ENCODE measurements around the gene RHCG. TPM values are rescaled to one million over a fixed set of nuclear protein-coding genes. Genes with fewer than 3 reads are reported as not detected.

Gene RHCG
- total RNA-seq, 1 experiment from 2014 or later: not detected

- DNase-seq (ENCODE audit: low read depth): no peak
These were observed 6.6 kb upstream of the RHCG start for GRCh38 chr15:89502867-89503595.

- no peak for DNase-seq (ENCODE audit: low read depth)
These were observed 5.3 kb upstream of the RHCG start for GRCh38 chr15:89501646-89502045.

DNA sequence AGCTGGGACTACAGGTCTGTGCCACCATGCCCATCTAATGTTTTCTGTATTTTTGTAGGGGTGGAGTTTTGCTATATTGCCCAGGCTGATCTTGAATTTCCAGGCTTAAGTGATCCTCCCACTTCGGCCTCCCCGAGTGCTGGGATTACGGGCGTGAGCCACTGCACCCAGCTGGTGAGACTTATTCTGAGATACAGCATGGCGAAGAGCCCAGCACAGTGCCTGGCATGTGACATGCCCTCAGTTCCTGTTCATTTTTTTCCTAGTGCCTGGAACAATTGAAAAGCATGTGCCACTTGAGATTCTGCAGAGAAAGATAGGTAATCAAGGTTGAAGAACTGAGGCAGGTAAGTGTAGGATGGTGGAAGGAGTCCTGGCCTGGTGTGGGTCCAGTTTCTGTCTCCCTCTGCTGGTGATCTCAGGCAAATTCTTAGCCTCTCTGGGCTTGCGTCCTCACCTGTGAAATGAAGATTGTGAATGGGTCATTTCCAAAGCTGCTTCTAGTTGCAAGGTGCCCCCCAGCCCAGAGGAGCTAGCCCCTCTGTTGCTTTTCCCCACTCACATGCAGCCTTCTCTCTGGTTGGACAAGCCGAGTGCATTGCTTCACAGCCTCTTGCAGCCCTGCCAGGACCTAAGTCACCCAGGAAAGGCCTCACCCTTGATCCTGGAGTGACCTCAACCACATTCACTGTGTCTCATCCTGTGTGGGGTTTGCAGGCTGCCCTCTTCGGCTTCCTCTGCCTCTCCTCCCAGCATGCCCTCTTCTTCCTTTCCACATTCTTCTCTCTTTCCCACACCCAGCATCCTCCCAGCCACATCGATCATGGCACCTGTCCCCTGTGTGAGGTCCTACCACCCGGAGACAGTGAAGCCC, 4.3 kb upstream of the RHCG start:
- no peak for DNase-seq (ENCODE audit: low read depth)

GRCh38 chr15:89499156-89499555, 2.8 kb upstream of the RHCG start:
- DNase-seq (ENCODE audit: low read depth): no peak

DNA sequence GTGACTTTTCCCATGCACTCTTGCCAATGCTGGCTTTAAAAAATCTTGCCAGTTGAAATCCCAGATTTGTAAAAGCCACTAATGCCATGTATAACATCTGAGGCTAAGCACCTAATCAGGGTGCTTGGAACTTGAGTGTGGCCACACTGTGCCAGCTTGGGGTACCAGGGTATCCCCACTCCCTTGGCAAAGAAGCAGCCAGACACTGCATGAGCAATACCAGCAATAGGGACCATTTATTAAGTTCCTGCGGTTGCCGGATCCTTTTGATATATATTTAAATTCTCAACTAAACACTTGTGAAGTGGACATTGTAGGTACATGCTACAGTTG, 2.2 kb upstream of the RHCG start:
- DNase-seq (ENCODE audit: low read depth): no peak

DNA sequence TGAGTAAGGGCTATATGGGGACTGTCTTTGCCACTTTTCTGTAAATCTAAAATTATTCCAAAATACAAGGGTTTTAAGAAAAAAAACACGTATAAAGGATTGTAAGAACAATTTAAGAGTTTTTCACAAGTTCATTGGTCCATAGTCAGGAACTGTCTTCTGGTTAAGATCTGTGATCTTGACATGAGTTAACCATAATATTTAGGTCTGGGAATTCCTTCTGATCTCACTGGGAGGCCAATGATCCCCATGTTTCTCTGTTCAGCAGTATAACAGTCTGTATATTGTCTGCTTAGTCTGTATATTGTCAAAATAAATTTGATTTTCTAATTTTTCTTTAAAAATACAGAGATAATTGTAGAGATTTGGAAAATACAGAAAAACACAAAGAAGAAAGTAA, 848 bp upstream of the RHCG start:
- no peak for DNase-seq (ENCODE audit: low read depth)

DNA sequence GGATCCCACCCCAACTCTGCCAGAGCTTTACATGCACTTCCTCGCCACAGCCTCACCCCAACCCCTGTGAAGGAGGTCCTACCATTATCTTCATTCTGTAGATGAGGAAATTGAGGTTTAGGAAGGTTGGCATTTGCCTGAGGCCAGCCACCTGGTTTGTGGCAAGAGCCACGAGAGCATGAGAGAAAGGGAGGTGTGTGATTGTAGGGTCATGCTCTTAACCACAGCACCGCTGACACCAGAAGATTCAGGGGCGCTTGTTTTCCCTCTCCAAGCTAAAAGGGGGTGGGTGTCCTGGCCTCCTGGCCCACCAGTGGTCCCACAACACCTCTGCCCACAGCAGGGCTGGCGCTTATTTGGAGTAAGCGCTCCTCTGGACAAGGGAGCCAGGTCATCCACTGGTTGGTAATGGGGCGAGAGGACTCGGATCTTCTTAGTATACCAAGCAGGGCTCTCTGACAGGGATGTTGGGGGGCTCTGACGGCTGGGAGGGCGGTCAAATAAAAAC, 691 bp downstream of the RHCG start:
- DNase-seq (ENCODE audit: low read depth): peak; percentile 14

DNA sequence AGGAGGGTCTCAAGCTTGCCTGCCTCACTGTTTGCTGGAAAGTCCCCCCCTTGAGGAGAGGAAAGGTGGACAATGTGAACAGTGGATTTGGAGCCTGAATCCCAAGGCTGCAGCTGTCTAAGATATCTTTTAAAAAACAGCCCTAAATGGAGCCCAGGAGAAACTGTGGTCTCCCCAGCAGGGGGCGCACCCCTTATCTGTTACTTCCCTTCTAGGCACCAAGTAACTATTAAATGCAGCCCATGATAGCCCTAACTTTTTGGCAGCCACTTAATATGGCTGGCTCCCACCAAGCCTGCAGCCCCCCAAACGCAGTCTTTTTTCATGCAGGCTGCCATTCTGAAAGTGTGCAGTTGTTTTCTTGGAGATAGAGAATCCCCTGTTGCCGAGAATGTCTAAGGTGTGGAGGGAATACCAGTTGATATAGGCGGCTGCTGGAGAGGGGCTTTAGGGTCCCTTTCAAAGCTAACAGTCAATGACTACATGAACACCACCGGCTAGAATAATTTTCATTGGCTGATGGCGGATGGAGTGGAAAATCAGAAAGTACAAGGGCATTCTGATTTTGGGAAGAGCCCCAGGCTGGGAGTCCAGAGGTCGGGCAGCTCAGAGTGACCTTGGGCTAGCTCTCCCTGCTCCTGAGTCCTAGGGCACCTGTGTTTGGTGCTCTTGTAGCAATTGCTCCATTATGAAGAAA, 1.3 kb downstream of the RHCG start:
- no peak for DNase-seq (ENCODE audit: low read depth)

- DNase-seq (ENCODE audit: low read depth): no peak
These were observed 2.4 kb downstream of the RHCG start for GRCh38 chr15:89494031-89494430.

GRCh38 chr15:89492934-89493631, 3.3 kb downstream of the RHCG start:
- DNase-seq (ENCODE audit: low read depth): no peak

GRCh38 chr15:89492111-89492641, 4.2 kb downstream of the RHCG start:
- no peak for DNase-seq (ENCODE audit: low read depth)

- no peak for DNase-seq (ENCODE audit: low read depth)
These were observed 5.5 kb downstream of the RHCG start for GRCh38 chr15:89490814-89491315.

DNA sequence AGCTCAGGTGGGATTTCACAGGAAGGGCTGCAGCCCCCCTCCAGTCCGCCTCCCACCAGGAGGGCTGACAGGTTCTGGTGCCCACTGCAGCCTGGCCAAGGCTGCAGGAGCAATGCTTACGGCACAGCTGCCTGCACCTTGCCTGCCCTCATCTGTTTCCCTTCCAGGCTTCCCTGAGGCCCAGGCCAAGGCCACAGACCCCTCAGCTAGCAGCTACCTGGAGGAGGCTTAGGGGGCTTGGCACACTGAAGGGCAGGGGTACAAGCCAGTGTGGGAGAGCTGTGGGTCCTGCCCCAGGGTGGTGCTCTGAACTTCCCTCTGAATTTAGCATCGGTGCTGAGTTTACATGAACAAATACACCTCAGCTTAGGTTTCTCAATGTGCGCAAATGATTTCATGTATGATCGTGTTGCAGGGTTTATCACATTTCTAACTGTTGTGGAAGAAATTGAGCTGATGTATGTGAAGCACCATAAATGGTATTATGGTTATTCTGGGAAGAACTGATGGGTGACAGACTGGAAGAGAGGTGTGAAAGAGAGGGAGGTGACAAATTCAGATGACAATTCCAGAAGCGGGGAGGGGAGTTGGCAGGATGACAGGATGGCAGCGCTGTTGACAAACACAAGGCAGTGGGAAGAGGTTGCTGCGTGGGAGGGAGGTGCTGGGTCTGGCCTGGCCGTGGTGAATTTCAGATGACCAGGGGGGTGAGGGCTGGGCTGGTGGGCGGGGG, 6.1 kb downstream of the RHCG start:
- no peak for DNase-seq (ENCODE audit: low read depth)

DNA sequence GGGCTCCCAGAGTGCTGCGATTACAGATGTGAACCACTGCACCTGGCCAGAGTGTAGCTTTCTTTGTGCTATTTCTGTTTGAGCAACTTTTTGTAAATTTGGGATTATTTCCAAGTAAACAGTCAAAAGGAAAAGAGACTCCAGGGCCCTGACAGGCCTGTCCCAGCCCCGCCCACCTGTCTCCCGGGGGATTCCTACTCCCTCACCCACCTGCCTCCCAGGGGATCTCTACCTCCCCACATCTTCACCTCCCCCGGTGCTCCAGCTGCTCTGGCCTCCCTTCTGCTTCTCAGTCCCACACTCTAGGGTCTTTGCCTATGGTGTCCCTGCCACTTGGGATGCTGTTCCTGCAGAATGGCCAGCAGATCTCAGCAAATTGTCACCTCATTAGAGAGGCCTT, 7.0 kb downstream of the RHCG start:
- no peak for DNase-seq (ENCODE audit: low read depth)

DNA sequence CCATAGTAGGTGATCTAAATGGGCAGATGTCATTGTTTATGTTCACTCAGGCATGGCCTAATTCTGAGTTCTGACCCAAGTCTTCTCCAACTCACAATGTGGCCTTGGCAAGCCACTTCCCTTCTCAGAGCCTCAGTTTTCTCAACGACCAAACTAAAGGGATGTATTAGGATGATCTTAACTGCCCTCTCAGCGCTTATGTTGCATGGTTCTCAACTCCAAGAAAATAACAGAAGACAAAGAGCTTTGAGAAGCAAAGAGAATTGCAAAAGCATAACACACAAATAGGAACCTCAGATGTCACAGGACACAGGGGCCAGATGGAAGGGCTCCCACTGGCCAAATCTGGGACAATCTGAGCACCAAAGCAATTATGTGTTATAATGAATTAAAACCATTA, 8.6 kb downstream of the RHCG start:
- no peak for DNase-seq (ENCODE audit: low read depth)

- DNase-seq (ENCODE audit: low read depth): peak; percentile 27
These were observed 9.7 kb downstream of the RHCG start for GRCh38 chr15:89486726-89487050.

- DNase-seq (ENCODE audit: low read depth): no peak
These were observed 13.3 kb downstream of the RHCG start for GRCh38 chr15:89483079-89483478.

DNA sequence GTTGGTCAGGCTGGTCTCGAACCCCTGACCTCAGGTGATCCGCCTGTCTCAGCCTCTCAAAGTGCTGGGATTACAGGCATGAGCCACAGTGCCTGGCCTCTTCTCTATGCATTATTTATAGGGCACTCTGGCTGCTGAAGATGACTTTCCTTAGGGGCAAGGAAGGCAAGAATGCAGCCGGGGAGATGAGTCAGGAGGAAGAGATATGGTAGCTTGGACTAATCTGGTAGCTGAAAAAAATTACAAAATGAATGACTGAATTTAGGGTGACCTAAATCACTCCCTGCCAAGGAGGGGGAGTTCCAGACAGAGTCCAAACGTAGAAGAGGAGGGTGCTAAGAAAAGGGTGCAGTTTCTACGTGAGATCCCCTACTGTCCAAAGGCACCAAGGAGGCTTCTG, 14.2 kb downstream of the RHCG start:
- no peak for DNase-seq (ENCODE audit: low read depth)

DNA sequence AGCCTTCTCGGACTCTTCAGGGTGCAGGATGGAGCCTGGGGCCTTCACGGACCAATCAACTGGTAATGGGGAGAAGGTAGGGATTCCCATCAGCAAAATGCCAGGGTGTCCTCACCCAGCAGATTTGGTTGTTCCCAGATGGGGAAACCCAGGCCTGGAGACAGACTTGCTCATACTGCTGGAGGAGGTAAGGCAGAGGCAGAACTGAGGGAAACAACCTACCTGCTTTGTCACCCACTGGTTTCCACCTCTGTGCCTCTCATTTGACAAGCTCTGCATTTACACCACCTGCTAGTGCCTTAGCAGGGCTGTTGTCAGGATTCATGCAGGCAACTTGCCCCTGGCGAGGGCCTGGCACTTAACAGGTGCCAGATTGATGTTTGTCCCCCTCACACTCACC, 15.9 kb downstream of the RHCG start:
- DNase-seq (ENCODE audit: low read depth): no peak

DNA sequence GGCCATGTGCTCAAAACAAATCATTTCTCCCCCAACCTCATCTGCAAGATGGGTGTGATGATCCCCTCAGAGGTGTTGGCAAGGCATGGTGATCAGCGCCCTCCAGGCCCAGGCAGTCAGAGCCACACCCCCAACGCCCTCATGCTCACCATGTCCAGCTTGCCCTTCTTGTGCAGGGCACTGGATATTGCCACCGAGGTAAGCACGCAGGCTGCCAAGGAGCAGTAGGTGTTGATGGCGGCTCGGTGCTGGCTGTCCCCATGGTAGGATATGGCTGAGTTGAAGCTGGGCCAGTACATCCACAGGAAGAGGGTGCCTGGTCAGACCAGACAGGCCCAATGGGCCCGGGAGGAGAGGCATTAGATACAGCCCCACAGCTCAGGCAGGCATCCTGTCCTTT, 17.2 kb downstream of the RHCG start:
- DNase-seq (ENCODE audit: low read depth): no peak

All from RPMI7951 (cell line).